ENCODE results near the gene RDH16.
A peak's percentile ranks its signal among the peaks of the same experiment; 100 is the strongest.
"Not testable (repeated sequence)": the region's sequence is repeated elsewhere in the genome, so short reads cannot be mapped to it uniquely, and the experiment has no call there.

Gene RDH16

GRCh38 chr12:56988207-56988739, 30.9 kb upstream of the RDH16 start:
- DNase-seq: no peak

- DNase-seq: peak; percentile 80
Measured at GRCh38 chr12:56987551-56988053, 30.2 kb upstream of the RDH16 start.

GRCh38 chr12:56987011-56987410, 29.6 kb upstream of the RDH16 start:
- no peak for DNase-seq

- DNase-seq: not testable (repeated sequence)
Measured at GRCh38 chr12:56985714-56986113, 28.3 kb upstream of the RDH16 start.

GRCh38 chr12:56983386-56983785, 26.0 kb upstream of the RDH16 start:
- DNase-seq: no peak

- not testable (repeated sequence) for DNase-seq
Measured at GRCh38 chr12:56982578-56983236, 25.3 kb upstream of the RDH16 start.

GRCh38 chr12:56980941-56981530, 23.6 kb upstream of the RDH16 start:
- no peak for DNase-seq

GRCh38 chr12:56980268-56980667, 22.9 kb upstream of the RDH16 start:
- DNase-seq: no peak

- DNase-seq: no peak
Measured at GRCh38 chr12:56979628-56980027, 22.2 kb upstream of the RDH16 start.

- DNase-seq: no peak
Measured at GRCh38 chr12:56978397-56979138, 21.2 kb upstream of the RDH16 start.

GRCh38 chr12:56977361-56977760, 20.0 kb upstream of the RDH16 start:
- not testable (repeated sequence) for DNase-seq

GRCh38 chr12:56974224-56974623, 16.8 kb upstream of the RDH16 start:
- DNase-seq: not testable (repeated sequence)

- not testable (repeated sequence) for DNase-seq
Measured at GRCh38 chr12:56968910-56969309, 11.5 kb upstream of the RDH16 start.

GRCh38 chr12:56965997-56966642, 8.7 kb upstream of the RDH16 start:
- DNase-seq: not testable (repeated sequence)

GRCh38 chr12:56965124-56965523, 7.7 kb upstream of the RDH16 start:
- not testable (repeated sequence) for DNase-seq

- not testable (repeated sequence) for DNase-seq
Measured at GRCh38 chr12:56963557-56963956, 6.1 kb upstream of the RDH16 start.

- not testable (repeated sequence) for DNase-seq
Measured at GRCh38 chr12:56962247-56962646, 4.8 kb upstream of the RDH16 start.

GRCh38 chr12:56958422-56958821, 1.0 kb upstream of the RDH16 start:
- DNase-seq: no peak

- no peak for DNase-seq
Measured at GRCh38 chr12:56955631-56956256, 1.7 kb downstream of the RDH16 start.

- no peak for DNase-seq
Measured at GRCh38 chr12:56954958-56955355, 2.5 kb downstream of the RDH16 start.

- DNase-seq: no peak
Measured at GRCh38 chr12:56954057-56954957, 3.1 kb downstream of the RDH16 start.
